T-helper 22 cell (primary cell): ENCODE data around the gene SUSD3.

Experiments used
- DNase-seq: peaks from one replicate; pipeline ENCODE4 v3.0.0-alpha.2; 2020; ENCODE audit warnings: low read depth

Gene SUSD3

DNA sequence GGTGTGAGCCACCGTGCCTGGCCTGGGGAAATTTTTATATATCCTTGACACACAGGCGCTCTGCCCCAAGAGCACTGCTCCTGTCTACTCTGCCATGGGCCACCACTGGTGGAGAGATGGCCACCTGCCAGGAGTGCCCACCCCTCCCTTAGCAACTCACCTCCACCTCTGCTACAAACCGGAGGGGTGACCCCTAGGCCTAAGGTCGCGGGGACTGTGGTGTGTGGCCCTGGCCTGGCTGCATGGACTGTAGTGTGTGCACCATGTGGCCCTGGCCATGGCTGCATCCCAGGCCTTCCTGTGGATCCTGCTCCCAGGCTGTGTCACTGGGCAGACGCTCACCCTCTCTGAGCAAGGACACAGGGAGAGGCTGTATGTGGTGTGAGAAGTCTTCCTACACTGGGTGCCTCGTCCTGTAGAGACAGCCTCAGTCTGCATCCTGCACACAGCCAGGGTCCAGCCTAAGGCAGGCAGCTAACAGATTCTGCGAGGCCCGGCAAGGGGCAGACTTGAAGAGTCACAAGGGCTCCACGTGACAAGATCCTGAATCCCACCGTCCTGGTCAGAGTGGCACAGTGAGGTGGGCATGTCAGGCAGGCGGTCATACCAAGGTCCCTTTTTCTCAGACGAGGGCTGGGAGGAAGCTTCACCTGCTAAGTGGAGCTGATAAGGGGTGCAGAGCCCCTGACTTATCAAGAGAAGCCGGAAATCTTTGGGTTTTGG is 65.2 kb downstream of the SUSD3 start:
- no peak for DNase-seq

DNA sequence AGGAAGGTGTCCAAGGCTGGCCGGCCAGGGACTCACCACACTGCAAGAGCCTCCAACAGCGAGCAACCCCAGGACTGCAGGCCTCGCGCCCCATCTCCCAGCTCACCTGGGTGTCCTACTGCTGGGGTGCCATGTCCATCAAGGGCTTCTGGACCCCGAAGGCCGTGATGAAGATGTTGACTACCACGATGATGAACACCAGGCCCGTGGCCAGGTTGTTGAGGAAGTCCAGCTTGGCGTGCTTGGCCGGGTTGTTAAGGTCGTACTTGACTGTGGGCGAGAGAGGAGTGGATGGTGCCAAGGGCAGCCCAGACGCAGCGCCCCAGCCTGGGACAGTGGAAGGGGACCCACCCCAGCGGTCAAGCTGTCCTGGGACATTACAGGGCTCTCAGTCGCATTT is 66.3 kb downstream of the SUSD3 start:
- no peak for DNase-seq

DNA sequence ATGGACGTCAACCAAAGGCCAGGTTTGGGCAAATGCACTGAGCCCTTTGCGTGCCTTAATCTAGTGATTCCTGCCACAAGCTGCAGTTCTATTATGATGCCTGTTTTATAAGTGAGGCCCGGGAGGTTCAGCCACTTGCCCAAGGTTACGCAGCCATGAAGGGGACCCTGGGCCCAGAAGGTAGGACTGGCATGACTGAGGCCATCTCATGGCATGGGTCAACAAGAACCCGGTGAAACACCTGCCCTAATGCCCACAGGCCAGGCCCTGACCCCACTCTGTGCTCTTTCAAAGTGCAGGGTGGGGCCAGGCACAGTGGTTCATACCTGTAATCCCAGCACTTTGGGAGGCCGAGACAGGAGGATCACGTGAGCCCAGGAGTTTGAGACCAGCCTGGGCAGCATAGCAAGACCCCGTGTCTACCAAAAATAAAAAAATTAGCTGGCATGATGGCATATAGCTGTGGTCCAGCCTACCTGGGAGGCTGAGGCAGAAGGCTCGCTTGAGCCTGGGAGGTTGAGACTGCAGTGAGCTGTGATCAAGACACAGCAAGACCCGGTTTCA is 66.9 kb downstream of the SUSD3 start:
- no peak for DNase-seq

DNA sequence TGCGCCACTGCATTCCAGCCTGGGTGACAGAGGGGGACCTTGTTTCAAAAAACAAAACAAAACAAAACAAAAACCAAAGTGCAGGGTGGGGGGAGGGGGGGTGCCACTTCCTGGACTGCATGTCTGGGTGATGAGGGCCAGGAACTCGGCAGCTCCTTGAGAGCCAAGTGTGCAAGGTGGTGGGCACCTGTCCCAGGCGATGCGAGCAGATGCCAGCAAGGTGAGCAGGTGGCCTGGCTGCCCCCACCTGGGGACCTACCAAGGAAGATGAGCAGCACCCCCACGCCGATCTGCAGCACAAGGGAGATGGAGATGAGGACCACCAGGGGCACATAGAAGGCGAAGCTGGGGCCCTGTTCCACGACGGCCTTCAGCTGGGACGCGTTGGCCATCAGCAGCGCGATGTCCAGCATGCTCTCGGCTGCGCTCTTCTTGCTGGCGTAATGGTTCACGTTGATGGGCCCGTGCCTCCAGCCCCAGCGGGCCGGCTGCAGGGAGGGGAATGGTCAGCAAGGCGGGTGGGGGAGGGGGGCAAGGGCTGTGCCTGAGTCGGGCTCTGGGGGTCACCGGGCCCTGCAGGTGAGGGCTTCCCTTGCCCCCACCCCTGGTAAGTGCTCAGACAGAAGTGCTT is 67.8 kb downstream of the SUSD3 start:
- DNase-seq = no peak

DNA sequence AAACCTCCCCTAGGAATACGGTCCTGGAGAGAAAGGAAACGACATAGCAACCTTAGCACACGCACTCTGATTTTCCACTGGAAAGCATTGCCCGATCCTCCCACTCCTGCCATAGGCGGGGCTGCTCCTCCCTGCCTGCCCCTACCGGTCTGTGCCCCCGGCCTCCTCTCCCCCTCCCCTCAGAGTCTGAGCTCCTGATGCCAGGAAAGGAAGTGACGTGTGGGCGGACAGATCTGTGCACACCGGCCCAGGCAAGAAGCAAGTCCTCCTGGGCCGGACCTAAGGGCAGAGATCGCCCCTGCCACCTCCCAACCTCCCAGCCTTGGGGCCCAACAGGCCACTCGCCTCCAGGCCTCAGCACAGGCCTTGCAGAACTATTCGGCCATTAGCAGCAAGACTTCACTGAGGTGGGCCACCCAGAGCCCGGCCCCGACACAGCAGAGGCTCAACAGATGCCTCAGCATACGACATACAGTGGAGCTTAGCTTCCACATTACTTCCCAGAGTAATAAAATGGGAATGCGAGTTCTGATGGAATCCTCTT is 68.4 kb downstream of the SUSD3 start:
- DNase-seq = no peak

DNA sequence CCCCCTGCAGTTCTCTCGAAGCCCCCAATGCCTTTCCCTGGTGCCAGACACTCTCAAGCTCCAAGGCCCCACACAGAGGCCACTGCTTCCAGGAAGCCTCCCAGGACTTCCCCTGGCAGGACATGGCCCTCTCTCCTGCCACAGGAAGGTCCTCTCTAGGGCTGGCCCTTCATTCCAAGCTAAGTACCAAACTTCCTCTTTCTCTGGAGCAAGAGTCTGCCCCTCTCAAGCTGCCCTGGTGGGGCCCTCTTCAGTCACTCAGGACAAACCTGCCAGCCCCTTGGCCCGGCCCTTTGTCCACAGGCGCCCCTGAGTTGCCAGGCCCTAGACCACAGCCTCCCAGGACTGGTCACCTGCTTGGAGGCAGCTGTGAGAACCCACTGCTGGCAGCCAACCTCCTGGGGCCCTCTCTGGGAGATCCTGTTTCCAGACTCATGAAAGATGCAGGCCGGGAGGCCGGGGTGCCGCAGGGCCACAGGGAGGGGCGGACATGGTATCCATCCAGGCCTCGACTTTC is 69.0 kb downstream of the SUSD3 start:
- no peak for DNase-seq

DNA sequence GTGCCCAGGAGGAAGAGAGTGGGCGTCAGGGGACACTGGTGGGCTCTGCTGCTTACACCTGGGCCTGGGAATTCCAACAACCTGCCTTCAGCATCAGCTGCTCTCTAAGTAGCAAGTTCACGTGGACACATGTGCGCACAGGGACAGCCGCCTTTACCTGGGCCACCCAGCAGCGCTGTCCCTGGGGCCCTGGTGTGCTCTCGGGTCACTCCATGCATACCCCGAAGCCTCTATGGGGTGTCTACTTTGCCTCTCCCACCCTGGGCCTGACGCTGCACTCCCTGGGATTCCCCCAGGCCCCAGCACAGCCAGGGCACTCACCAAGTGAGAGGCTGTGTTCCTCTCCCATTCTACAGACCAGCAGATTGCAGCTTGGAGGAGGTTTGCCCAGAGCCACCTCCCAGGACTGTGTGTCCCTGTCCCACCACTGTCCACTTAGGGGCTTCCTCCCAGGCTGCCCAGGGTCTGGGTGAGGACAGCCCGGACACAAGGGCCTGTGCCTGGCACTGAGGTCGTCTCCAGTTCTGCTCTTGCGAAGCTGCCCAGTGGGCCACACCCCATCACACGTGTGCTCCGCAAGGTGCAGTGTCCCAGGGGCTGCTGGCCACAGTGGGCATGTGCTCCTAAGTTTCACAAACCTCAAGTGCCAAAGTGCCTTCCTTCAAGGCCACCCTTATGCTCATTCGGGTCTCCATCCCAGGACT is 69.7 kb downstream of the SUSD3 start:
- no peak for DNase-seq

DNA sequence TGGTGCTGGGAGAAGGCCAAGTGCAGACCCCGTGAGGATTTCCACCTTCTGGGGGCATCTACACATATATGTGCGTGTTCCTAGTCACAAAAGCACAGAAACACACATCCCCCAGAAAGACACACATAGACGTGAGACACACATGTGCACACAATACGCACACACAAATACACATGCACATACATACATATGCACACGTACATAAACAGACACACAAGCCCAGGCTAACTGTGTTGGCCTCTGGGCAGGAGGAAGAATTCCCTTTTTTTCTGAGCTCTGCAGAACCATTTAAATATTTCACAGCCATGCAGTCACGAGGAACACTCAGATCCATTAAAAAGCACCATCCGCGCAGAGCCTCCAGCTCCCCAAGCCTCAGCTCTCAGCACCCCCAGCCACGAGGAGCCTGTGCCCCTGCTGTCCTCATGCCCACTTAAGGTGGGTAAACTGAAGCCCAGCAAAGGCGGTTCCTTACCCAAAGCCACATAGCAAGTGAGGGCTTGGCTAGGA is 70.3 kb downstream of the SUSD3 start:
- DNase-seq = no peak

DNA sequence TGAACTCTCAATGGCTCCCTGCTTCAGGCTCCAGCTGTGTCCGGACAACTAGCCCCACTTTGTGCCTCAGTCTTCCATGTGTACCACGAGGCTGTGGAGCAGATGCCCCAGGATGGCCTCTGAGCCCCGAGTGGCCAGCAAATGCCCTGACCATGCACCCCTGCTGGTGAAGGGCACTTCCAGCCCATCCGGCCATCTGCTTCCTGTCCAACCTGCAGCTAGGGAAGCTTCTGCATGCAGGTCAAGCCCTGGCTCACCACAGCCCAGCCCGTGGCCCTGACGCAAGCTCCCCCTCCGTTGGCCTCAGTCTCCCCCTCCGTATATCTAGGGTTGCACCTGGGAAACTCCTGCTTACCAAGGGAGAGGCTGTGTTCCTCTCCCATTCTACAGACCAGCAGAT is 70.8 kb downstream of the SUSD3 start:
- DNase-seq = no peak

DNA sequence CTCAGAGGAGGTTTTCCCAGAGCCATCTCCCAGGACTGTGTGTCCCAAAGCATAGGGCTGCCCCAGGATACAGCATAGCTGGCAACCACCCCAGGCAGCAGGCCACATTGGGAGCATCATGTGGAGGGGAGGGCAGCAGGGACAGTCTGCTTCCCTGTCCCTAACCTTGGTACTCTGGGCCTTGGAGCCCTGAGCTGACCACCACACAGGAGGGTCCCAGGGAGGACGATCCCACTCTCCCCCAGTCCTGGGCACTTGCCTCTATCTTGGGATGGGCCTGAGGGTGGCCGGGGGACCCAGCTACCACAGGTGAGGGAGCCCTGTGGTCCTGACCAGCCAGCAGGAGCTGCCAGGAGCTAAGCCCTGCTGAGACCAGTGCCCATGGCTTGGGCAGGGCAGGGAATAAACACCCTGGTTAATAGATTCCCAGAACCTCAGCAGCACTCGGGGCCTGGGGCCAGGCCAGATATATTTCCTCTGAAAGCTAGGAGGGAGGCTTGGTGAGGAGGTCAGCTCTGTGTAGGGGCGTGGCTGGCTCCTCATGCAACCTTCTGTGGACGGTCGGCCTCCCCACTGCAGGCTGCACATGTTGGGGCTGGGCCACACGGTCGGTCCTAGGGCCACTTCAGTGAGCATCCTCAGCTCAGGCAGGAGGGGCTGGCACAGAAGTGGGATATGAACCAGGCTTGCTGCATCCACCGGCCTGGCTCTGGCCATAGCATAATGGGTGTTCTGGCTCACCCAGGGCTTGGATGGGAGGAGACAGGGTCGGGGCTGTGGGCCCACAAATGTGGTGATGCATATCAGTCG is 71.4 kb downstream of the SUSD3 start:
- DNase-seq = no peak

DNA sequence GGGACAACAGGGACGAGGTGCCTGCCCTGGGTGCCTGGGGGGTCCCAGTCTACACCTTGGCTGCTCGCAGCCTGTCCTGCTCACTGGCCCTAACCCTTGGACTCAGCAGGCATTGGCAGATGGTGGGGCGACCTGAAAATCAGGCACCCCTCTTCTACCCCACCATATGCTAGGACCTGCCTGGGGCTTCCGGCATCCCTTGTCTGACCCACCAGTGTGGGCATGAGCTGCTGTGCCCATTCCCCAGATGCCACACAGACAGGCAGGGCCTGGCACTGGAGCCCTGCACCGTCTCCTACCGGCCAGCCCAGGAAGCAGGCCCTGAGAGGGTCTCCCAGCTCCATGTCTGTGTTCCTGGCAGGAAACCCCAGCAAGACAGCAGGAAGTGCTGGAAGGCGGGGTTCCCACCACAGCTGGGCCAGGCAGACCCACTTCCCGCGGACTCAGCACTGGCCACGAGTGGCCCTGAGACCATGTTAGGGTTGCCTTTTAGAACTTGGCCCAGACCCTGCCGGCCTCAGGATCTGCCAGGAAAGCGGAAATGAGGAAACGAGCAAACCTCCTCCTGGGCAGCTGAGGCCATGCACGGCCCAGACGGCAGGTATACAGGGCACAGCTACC is 72.5 kb downstream of the SUSD3 start:
- DNase-seq = no peak

DNA sequence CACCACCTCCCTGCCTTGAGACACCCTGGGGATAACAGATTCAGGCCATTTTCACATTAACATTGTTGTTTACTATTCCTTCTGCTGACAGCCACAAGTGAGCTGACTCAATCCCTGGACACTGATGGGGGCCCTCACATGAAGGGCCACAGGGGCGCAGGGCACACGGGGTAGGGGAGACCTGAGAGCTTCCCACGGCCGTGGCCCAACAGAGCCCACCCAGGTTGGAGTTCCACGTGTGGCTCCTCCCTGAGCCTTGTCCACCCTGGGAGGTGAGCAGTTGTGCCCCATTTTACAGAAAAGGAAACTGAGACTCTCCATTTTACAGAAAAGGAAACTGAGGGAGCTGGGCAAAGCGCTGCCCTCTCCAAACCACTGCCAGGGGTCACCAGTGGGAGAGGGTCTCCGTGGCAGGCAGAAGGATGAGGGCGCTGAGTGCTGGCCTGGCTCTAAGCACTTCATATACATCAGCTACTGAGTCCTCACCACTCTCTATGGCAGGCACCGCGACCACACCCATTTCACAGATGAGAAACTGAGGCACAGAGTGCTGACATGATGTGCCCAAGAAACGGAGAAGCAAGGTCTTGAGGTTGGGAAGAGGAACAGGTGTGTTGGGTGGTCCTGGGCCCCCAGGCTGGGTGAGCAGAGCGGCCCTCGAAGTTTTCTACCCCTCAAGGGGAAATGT is 73.2 kb downstream of the SUSD3 start:
- DNase-seq = no peak

DNA sequence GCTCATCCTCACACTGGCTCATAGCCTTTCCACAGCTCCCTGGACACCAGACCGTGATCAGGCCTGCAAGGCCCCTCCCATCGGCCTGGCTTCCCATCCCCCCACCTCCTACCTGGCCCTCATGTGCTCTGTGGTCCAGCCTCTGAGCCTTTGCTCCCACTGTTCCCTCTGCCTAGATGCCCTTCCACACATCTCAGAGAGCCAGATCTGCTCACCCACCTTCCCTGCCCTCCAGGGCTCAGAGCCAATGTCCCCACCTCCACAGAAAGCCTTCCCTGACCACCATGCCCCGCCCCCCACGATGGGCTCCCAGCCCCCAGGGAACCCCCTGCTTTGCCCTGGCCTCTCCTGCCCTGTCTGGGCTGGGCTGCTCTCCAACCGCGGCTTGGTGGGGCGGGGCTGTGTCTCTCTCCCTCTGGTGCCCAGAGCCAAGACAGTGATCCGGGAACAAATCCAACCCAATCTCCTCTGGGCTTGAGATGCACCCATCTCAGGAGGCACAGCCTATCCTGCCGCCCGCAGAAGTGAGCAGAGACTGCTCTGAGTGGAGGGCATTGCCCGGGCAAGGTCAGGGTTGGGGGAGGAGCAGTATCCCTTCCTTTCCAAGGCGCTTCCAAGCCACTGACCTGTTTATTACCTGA is 73.9 kb downstream of the SUSD3 start:
- DNase-seq = no peak

DNA sequence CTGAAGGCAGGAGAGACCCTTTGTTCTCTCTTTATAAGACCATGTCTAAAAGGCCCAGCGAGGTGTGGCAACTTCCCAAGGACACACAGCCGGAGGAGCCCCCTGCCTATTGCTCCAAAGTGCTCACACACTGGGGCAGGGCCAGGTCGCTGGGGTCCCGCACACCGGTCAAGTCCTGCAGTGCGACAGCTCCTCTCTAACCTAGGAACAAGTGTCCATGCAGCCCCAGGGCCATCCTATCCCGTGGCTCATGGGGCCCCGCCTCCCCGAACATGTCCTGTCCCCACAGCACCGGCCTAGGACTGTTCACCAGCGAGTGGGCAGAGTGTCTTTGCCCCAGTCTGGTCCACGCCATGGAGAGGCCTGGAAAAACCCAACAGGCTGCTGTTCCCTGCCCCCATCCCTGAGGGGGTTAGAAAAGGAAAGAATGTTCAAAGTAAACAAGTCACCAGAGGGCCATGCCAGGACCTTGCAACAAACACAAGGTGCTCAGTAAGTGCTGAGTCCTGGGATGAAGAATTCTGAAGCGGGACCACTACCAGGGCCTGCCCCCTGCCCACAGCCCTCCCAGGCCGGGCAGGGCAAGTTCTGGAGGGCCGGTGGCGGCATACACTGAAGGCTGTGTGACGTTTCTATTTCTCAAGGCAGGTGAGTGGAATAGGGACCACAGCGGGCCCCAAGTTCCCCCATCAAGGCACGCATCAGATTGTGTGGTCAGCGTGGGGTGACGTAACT is 74.6 kb downstream of the SUSD3 start:
- peak; percentile 66 for DNase-seq

DNA sequence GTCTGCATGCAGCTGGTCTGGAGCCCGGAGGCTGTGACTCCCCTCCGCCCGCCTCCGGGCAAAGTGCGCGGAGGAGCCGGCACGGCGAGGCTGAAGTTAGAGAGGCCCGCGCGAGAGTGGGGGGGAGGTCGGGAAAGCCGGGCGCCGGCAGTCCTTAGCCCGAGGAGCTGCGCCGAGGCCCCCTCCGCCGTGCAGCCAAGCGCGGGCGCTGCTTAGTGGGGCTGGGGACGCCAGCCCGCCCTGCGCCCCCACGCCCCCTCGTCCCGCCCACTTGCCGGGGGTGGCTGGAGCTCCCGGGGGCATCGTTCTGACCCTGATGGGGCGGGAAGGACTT is 75.1 kb downstream of the SUSD3 start:
- DNase-seq = no peak

DNA sequence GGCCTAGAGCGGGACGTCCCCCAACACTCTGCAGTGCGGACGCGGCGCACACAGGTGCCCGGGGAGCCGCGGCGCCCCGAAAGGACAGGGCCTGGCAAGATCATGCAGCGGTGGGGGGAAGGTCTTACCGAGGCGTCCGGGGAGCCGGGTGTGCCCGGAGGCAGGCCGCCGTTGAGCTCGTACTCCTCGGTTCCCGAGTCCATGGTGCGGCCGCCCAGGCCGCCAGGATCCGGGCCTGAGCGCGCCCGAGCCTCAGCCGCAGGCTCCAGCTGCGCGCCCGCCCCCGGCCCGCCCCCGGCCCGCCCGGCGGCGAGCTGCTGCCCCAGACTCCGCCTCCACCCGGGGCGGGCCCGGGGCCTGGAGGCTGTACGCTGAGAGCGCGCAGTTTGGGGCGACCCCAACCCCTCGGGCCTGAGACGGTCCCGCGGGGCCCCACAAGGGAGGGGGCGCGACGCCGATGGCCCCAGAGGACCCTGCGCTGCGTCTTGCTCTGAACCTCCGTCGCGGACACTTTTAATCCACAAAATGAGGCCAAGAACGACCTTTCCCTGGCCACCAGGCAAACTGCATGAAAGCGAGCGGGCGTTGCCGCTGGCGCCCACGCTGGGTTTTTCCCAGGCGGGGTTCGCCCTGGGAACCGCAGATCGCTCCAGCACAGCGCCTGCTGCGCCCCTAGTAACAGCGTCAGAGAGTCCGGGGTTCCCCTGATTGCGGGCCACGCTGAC is 75.7 kb downstream of the SUSD3 start, which contains the start of gene NINJ1:
TSS of gene NINJ1 (minus strand) at position 237 of the 725 bp plus-strand sequence. CDS start at position 203, 34 bp downstream.
- DNase-seq = peak; percentile 90
